NCI-H69 (cell line): ENCODE data around the gene DKKL1.
A peak's percentile ranks its signal among the peaks of the same experiment; 100 is the strongest.
"Not testable (repeated sequence)": the region's sequence is repeated elsewhere in the genome, so short reads cannot be mapped to it uniquely, and the experiment has no call there.

Source experiments
- DNase-seq: peaks from one replicate; lab custom pipeline; 2025; lab: John Stamatoyannopoulos, UW

The DKKL1 gene

DNA sequence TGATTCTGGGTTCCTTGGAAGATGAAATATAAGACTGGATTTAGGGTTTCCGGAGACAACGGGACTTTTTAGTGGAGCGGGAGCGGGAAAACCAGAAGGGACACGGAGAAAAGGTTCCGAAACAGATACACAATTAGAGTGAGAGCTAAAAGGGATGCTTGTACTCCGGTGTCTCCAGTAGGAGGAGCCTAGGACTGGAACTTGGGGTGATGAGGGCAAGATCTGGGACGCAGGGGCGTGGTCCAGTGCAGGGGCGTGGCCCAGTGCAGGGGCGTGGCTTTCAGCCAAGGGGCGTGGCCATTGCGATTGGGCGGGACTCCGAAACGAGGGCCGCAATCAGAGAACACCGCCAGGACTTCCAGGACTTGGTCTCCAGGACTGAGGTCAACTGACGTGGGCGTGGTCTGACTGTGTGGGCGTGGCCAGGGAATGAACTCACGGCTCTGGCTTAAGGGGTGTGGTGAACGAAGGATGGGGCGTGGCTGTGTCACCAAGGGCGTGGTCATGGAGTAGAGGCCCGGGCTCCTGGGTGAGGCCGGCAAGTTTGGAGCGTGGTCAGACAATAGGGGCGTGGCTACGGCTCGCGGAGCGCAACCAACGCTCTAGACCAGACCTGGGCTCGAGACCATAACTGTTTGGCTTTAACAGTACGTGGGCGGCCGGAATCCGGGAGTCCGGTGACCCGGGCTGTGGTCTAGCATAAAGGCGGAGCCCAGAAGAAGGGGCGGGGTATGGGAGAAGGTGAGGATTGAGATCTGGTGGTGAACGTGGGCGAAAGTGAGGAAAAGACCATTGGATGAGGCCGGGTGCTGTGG lies at the start of gene DKKL1:
Gene DKKL1 (plus strand): TSS at position 610 of the 815 bp plus-strand sequence. CDS start 122 bp downstream, at position 732.
- peak; percentile 56 for DNase-seq

DNA sequence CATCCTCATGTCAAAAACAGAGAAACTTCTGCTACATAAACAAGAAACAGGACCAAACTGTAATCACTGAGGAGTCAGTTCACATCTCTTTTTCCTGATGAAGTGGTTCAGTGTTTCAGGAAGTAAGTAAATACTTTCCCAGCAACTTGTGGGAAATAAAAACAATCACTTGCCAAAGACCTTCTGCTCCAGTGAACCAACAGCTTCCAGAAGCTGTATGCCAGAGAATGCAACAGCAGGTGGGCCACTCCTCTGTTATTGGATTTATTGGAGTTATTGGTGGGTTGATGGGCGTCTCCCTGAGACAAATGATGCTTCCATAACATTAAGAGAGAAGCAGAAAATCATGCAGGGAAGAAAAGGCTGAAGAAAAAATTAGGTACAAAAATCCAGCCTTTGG lies 48.6 kb upstream of the DKKL1 start:
- no peak for DNase-seq

DNA sequence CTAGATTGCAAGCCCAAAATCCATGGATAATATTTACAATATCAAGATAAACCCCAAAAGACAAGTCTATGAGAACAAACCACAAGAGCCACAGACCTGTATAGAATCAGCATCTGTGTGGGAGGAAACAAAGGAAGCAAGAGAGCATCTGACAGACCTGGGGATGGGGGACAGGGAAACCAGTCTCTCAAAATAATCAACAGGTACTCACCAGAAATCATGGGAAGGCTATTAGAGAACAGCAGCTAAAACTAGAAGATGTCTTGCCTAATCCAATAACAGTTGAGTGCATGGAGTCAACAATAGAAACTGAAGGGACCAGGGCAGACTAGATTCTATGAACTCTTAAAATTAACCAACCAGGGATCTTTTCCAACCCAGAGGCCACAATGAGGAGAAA lies 47.4 kb upstream of the DKKL1 start:
- no peak for DNase-seq

DNA sequence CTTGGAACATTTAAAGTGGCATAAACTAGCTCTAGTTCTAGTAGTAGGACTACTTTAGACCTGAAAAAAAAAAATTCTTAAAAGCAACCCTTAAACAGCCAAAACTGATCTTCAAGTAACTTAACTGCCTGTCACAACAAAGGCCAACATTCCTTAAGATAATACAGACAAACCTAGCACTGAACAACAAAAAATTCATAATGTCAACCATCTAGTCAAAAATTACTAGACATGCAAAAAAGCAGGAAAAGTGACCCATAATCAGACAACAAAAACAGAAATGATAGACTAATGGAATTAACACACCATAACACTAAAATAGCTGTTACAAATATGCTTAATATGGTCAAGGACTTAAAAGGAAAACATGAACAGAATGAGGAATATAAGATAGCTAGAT lies 45.4 kb upstream of the DKKL1 start:
- DNase-seq = no peak

DNA sequence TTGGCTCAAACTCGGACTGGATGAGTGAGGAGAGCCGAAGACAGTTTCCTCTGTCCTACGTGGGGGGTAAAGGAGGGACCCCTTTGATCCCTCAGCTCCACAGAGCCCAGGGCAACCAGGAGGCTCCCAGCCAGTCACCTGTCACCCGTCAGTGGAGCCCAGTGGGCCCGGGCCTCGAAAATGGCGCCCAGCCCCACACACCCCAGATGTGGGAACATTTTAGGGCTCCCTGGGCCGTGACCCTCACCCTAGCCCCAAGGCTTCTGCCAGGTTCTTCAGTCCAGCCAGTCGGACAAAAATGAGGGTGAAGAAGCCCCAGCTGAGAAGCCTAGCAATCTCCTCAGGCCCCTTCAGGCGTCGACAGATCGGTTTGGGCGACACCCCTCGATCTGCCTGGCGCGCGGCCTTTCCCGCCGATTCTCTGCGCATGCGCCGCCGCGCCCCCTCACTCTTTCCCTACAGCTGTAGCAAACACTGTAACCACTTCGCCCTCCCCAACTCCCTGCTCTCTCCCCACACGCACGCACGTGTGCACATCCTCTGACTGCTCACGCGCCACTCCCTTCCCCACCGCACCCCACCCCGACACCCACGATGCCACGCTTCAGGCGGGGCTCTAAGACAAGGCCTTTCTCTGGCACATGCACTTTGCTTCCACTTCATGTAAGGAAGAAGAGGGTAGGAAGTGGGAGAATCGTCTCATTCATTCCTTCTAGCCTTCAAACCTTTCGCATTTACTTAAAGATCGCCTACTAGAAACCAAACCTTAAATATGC lies 38.7 kb upstream of the DKKL1 start, which contains the start of gene SLC6A16:
Gene SLC6A16 (minus strand): TSS at position 391 of the 776 bp plus-strand sequence. CDS start 13,844 bp downstream, outside the sequence.
- no peak for DNase-seq

DNA sequence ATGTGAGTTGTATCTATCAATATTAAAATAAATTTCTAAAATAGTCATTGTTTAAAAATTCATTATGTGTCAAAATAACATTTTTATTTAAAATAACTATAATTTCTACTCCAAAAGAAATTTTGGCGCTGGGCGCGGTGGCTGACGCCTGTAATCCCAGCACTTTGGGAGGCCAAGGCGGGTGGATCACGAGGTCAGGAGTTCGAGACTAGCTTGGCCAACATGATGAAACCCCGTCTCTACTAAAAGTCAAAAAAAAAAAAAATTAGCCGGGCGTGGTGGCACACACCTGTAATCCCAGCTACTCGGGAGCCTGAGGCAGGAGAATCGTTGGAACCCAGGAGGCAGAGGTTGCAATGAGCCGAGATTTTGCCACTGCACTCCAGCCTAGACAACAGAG lies 37.9 kb upstream of the DKKL1 start:
- not testable (repeated sequence) for DNase-seq

DNA sequence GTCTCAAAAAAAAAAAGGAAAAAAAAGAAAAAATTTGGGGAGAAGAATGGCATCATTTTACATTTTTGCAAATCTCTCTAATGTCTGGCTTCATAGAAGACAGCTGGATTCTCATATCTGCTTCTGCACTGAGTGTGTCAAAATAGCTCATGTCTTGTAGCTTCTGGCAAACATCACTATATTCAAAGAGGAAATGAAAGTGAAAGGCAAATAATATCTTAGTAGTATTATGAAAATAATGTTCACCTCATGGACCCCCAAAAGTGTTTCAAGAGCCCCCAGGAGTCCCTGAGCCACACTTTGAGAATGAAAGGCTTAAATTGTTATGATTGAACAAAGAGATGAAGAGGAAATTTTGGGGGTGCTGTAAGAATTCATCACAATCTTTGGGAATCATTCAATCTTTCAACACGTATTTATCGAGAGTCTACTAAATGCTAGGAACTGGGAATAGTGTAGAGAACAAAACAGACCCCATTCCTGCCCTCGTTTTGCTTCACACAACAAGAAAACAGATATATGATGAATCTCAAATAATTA lies 37.4 kb upstream of the DKKL1 start:
- no peak for DNase-seq

DNA sequence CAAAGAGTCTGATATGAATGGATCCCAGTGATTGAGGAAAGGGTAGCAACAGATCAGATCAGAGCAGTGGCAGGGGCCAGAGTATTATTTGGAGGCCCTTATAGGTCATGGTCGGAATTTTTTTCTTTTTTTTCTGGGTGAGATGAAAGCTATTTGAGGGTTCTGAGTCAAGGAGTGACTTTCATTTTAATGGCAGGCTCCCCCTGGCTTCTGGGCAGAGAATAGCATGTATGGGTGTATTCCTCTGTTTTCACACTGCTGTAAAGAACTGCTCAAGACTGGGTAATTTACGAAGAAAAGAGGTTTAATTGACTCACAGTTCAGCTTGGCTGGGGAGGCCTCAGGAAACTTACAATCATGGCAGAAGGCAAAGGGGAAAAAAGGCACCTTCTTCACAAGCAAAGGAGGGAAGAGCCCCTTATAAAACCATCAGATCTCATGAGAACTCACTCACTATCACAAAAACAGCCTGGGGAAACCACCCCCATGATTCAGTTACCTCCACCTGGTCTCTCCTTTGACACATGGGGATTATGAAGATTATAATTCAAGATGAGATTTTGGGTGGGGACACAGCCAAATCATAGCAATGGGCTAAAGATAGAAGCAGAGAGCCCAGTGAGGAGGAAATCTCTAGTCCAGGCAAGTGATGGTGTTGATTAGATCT lies 35.7 kb upstream of the DKKL1 start:
- DNase-seq = peak; percentile 21

DNA sequence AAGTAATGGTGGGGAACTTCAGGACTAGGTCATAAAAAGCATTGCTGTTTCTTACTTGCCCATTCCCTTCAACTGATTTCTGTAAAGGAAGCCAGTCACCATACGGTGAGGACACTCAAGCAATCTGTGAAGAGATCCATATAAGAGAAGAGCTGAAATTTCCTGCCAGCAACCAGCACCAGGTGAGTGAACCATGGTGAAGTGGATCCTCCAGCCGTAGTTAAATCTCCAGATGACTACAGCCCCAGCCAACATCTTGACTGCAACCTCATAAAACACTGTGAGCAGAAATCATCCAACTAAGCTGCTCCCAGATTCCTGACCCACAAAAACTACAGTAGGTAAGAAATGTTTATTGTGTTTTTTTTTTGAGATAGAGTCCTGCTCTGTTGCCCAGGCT lies 34.9 kb upstream of the DKKL1 start:
- DNase-seq = no peak

DNA sequence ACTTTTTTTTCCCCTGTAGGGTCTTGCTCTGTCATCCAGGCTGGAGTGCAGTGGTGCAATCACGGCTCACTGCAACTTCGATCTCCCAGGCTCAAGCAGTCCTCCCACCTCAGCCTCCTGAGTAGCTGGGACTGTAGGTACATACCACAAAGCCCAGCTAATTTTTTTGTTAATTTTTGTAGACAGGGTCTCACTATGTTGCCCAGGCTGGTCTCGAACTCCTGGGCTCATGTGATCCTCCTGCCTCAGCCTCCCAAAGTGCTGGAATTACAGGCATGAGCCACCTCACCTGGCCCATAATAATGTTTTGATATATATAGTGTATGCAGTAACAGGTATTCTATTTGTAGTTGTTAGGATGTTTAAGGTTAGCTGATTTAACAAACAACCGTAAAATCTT lies 32.5 kb upstream of the DKKL1 start:
- not testable (repeated sequence) for DNase-seq

DNA sequence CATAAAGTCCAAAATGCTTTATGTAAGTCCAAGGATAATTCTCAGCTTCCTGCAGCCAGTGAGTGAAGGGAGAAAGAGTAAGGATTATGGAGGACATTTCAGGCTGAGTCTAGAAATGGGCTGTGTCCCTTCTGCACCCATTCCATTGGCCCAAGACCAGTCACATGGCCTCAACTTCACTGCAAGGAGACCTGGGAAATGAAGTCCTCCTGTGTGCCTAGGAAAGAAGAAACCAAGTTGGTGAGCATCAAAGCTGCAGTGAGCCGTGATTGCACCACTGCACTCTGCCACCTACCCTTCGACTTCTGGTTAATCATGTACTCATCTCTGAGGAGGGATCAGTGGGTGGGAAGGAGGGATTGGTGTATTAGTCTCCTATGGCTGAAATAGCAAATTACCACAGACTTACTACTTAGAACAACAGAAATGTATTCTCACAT lies 32.0 kb upstream of the DKKL1 start:
- DNase-seq = peak; percentile 21

DNA sequence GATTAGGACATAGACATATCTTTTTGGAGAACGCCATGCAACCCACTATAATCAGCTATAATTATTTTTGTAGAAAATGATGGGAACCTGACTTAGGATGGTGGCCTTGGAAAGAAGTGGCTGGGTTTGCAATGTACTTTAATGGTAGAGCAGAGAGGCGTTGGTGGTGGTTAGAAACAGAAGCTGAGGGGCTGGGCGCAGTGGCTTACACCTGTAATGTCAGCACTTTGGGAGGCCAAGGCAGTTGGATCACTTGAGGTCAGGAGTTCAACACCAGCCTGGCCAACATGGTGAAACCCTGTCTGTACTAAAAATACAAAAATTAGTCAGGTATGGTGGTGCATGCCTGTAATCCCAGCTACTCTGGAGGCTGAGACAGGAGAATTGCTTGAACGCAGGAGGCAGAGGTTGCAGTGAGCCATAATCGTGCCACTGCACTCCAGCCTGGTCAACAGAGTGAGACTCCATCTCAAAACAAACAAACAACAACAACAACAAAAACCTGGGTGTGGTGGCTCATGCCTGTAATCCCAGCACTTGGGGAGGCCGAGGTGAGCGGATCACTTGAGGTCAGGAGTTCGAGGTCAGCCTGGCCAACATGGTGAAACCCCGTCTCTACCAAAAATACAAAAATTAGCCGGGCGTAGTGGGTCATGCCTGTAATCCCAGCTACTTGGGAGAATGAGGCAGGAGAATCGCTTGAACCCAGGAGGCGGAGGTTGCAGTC lies 30.8 kb upstream of the DKKL1 start:
- DNase-seq = not testable (repeated sequence)

DNA sequence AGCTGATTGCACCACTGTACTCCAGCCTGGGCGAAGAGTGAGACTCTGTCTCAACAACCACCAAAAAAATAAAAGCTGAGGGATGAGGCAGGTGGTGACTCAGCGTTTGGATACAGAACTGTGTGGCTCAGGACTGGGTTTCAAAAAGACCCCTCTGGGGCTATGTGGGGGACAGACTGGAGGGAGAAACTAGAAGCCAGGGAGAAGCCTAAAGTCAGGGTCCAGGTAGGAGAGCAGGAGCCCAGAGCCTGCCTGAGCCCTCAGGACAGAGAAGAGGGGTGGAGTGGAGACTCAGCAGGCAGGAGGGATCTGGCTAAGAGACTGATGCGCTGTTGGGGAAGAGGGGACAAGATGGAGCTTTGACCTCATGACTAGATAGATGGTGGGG lies 30.3 kb upstream of the DKKL1 start:
- DNase-seq = no peak

DNA sequence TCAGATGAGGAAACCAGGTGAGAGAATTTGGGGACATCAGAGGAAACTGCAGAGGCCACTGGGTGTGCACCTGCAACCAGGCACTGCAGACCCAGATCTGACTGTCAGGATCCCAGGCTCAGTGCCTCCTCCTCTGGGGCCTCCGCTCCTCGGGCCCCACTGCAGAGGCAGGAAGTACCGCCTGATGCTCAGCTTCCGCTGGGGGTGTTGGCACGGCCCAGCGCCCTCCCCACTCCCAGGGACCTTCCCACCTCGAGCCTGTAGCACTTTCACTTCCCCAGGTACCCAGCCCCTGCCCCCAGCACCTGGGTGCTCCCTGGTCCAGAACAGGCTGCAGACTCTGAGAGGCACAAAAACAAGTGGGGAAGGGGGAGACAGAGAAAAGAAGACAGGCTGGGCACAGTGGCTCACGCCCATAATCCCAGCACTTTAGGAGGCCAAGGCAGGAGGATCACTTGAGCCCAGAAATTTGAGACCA lies 29.8 kb upstream of the DKKL1 start:
- no peak for DNase-seq

DNA sequence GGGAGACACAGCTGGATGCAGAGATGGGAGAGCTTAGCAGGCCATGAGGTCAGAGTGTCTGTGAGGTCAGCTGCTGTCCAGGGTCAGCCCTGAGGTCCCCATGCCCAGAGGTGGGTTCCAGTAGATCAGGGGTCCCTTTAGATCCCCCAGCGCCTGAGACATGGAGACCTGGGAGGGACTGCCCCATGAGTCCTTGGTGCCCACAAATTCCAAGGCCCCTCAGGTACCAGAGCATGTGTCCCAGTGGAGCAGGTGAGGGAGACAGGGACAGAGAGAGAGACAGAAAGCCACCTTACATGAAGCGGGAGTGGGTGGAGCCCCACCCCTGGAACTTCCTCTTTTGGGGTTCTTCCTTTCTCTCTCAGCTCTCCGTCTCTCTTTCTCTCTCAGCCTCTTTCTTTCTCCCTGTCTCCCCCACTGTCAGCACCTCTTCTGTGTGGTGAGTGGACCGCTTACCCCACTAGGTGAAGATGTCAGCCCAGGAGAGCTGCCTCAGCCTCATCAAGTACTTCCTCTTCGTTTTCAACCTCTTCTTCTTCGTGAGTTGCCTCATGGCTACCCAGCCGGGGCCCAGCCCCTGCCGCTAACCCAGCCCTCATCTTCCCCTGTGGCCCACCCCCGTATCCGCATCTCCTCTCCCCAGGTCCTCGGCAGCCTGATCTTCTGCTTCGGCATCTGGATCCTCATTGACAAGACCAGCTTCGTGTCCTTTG lies 28.4 kb upstream of the DKKL1 start, which contains the start of gene CD37:
Gene CD37 (plus strand): TSS at position 336 of the 713 bp plus-strand sequence. CDS start 135 bp downstream, at position 471.
- no peak for DNase-seq

DNA sequence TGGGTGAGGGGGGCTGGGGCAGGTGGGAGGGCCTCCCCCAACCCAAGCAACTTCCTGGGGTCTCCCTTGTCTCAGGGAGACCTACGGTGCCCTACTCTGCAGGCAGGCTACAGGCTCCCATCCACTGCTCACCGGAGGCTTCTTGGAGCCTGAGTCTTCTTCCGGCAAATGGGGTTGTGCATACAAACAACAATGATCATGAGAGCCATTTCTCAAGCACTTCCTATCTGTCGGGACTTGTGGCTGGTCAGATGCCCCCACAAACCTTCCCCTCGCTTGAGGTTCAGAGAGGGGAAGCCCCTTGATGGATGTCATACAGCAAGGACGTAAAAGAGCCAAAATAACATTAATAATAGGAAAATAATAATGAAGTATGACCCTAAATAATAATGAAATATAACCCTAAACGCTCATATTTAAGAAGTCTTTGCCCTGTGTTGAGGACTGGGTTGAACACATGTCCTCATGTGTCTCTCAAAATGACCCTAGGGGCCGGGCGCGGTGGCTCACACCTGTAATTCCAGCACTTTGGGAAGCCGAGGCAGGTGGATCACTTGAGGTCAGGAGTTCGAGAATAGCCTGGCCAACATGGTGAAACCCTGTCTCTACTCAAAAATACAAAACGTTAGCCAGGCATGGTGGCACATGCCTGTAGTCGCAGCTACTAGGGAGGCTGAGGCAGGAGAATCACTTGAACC lies 27.7 kb upstream of the DKKL1 start:
- DNase-seq = no peak

DNA sequence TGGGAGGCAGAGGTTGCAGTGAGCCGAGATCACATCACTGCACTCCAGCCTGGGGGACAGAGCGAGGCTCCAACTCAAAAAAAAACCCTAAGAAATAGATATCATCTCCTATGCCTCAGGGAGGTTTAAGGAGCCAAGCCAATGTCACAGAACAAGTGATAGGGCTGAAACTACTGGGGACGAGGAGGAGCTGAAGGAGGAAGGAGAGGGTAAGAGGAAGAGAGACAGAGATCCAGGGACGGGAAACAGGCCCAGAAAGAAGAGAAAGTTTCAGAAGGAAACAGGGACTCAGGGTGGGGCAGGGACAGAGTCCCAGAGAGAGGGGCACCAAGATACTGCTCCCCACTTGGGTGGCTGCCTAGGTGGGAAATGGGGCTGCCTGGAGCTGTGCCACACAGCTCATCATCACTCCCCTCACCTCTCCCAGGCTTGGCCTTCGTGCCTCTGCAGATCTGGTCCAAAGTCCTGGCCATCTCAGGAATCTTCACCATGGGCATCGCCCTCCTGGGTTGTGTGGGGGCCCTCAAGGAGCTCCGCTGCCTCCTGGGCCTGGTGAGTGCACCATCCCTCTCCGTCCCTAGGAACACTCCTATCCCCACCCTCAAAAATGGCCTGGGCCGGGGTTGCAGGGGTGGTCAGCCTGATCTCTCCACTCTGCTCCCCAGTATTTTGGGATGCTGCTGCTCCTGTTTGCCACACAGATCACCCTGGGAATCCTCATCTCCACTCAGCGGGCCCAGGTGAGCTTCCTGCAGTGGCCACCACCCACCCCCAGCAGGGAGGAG lies 27.0 kb upstream of the DKKL1 start:
- DNase-seq = no peak

DNA sequence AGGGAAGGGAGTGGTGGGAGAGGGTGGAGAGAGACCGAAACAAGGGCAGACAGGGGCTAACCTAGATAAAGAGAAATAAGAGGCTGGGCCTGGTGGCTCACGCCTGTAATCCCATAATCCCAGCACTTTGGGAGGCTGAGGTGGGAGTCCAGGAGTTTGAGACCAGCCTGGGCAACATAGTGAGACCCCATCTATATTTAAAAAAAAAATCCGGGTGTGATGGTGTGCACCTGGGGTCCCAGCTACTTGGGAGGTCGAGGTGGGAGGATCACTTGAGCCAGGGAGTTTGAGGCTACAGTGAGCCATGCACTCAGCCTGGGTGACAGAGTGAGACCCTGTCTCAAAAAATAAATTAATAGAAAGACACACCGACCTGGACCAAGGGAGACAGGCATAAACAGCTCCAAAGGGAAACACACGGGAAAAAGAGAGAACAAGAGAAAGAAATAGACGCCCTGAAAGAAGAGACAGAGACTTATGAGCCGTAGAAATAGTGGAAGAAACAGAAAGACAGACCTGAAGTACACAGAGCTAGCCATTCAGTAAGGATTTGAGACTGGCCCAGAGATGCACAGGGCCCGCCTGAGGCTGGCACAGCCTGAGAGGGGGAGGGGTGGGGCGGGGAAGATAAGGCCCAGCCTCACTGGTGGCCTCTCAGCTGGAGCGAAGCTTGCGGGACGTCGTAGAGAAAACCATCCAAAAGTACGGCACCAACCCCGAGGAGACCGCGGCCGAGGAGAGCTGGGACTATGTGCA lies 26.2 kb upstream of the DKKL1 start:
- DNase-seq = no peak
